Testis (tissue), 2 donors: ENCODE measurements around the gene CAMTA1.

Experiments
- POLR2A ChIP-seq: fragments of 450-650 bp; IDR thresholded peaks from one replicate; pipeline ENCODE4 v1.6.1; 2017; ENCODE audit warnings: antibody characterized with exemption, mild to moderate bottlenecking, moderate library complexity
- TF ChIP-seq, protein P1 (sequence below), 3 experiments: fragments of 450-650 bp in 2 of 3; fragments of 200-600 bp in 1 of 3; sonication (generic) in 1 of 3; IDR thresholded peaks; one replicate each; pipeline ENCODE4 v1.5.1; 2016 to 2019; ENCODE audit warnings: antibody characterized with exemption in 3 of 3, mild to moderate bottlenecking in 2 of 3, moderate library complexity in 1 of 3

DNA sequence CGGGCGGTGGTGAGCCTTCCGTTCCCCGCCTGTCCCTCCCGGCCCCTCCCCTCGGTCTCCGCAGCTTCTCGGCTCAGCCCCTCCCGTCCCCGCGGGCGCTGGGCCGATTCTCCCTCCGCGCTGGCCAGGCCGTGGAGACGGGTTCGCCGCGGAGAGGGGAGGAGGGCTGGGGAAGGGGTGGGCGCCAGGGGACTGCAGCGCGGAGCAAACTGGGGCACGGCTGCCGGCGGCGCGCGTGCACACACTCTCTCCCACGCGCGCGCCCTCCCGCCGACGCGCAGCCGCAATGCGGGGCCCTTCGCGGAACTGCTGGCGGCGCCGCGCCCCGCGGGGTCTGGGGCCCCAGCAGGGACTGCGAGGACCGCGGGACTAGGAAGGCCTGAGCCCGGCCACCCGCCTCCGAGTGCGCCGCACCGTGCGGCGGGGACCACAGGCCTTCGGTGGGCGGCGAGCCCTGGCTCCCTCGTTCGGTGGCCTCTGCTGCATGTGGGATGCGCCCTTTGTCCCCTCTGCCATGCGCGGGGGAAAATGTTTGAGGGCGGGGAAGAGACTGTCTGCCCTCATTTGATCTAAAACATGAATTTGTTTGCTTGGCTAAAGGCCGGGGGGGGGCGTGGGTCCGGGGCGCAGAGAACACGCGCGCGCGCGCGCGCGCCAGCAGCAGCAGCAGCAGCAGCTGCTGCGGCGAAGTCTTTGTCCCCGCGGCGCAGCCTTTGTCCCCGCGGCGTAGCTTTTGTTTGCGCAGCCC, 895.1 kb downstream of the CAMTA1 start:
- TF ChIP-seq, protein P1, sequence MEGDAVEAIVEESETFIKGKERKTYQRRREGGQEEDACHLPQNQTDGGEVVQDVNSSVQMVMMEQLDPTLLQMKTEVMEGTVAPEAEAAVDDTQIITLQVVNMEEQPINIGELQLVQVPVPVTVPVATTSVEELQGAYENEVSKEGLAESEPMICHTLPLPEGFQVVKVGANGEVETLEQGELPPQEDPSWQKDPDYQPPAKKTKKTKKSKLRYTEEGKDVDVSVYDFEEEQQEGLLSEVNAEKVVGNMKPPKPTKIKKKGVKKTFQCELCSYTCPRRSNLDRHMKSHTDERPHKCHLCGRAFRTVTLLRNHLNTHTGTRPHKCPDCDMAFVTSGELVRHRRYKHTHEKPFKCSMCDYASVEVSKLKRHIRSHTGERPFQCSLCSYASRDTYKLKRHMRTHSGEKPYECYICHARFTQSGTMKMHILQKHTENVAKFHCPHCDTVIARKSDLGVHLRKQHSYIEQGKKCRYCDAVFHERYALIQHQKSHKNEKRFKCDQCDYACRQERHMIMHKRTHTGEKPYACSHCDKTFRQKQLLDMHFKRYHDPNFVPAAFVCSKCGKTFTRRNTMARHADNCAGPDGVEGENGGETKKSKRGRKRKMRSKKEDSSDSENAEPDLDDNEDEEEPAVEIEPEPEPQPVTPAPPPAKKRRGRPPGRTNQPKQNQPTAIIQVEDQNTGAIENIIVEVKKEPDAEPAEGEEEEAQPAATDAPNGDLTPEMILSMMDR (IDR thresholded peaks at IDR 0.05), result no peak
- TF ChIP-seq POLR2A, result no peak
